Measurements from ENCODE around the gene NTF4.

- TF ChIP-seq FOXM1 (IDR thresholded peaks at IDR 0.05; ENCODE audit: borderline replicate concordance) = no peak
- TF ChIP-seq PKNOX1 (IDR thresholded peaks at IDR 0.05) = no peak
- no peak for TF ChIP-seq BHLHE40 (IDR thresholded peaks at IDR 0.05; ENCODE audit: borderline replicate concordance)
Observed at GRCh38 chr19:49020931-49021895, 43.4 kb downstream of the NTF4 start.
